KMS-11 (cell line): Measurements from ENCODE around the gene ABCD2.
"Not testable (repeated sequence)": the region's sequence is repeated elsewhere in the genome, so short reads cannot be mapped to it uniquely, and the experiment has no call there.

Experiments used
- H2AFZ ChIP-seq: fragments of 200-600 bp; sonication (generic); 2 replicates; pipeline ENCODE4 v1.6.1; 2016; ENCODE audit warnings: antibody characterized with exemption, mixed run types, low read depth
- H3K27ac ChIP-seq: fragments of 200-600 bp; sonication (generic); 2 replicates; pipeline ENCODE4 v1.6.1; 2016; ENCODE audit warnings: mild to moderate bottlenecking, mixed run types
- H3K27me3 ChIP-seq: fragments of 200-600 bp; sonication (generic); 2 replicates; pipeline ENCODE4 v1.6.1; 2017; ENCODE audit warnings: mild to moderate bottlenecking, low read depth, mixed run types, moderate library complexity; ENCODE audit not compliant: insufficient read depth
- H3K36me3 ChIP-seq: fragments of 200-600 bp; sonication (generic); 2 replicates; pipeline ENCODE4 v1.6.1; 2017; ENCODE audit warnings: mild to moderate bottlenecking, mixed run types; ENCODE audit not compliant: insufficient read depth
- H3K4me1 ChIP-seq: fragments of 200-600 bp; sonication (generic); 2 replicates; pipeline ENCODE4 v1.6.1; 2016; ENCODE audit warnings: mild to moderate bottlenecking, low read depth, mixed run types; ENCODE audit not compliant: poor library complexity, severe bottlenecking
- H3K4me2 ChIP-seq: fragments of 200-600 bp; sonication (generic); 2 replicates; pipeline ENCODE4 v1.7.0; 2016; ENCODE audit warnings: mild to moderate bottlenecking, mixed run types
- H3K4me3 ChIP-seq: fragments of 200-600 bp; sonication (generic); IDR thresholded peaks from 2 replicates; pipeline ENCODE4 v1.6.1; 2017; ENCODE audit warnings: low read depth, low read length, mixed read lengths; ENCODE audit not compliant: insufficient read depth
- H3K79me2 ChIP-seq: fragments of 200-600 bp; sonication (generic); 2 replicates; pipeline ENCODE4 v1.6.1; 2016; ENCODE audit warnings: low read depth, mixed run types; ENCODE audit not compliant: insufficient read depth
- H3K9ac ChIP-seq: fragments of 200-600 bp; sonication (generic); 2 replicates; pipeline ENCODE4 v1.6.1; 2016; ENCODE audit warnings: mild to moderate bottlenecking, mixed run types
- H4K20me1 ChIP-seq: fragments of 200-600 bp; sonication (generic); 2 replicates; pipeline ENCODE4 v1.6.1; 2016; ENCODE audit warnings: mild to moderate bottlenecking, mixed run types; ENCODE audit not compliant: insufficient read depth
- CTCF ChIP-seq: fragments of 200-600 bp; sonication (generic); conservative IDR thresholded peaks from 2 replicates; pipeline ENCODE4 v1.6.1; 2017; ENCODE audit warnings: low read depth, mild to moderate bottlenecking, antibody characterized with exemption, low read length, moderate library complexity, mixed read lengths

Gene ABCD2

GRCh38 chr12:39572551-39572950 lies 47.1 kb downstream of the ABCD2 start:
- Histone ChIP-seq H3K9ac (no peak overlapping the region), H3K36me3 (no peaks in the 10 kb centered on the region), H3K79me2 (no peaks in the 10 kb centered on the region), H3K4me3 (no peak overlapping the region), H3K4me1 (no peaks in the 10 kb centered on the region), H3K4me2 (no peak overlapping the region), H2AFZ (no peak overlapping the region), H3K27ac (no peak overlapping the region), H3K27me3 (no peaks in the 10 kb centered on the region), H4K20me1 (no peaks in the 10 kb centered on the region)
- no peak for TF ChIP-seq CTCF

GRCh38 chr12:39571351-39571750 lies 48.3 kb downstream of the ABCD2 start:
- no peak for TF ChIP-seq CTCF
- H3K4me2 ChIP-seq = no peak overlapping the region
- no peaks in the 10 kb centered on the region for H3K79me2 ChIP-seq
- no peaks in the 10 kb centered on the region for H4K20me1 ChIP-seq
- no peak overlapping the region for H2AFZ ChIP-seq
- no peak overlapping the region for H3K4me3 ChIP-seq
- H3K4me1 ChIP-seq = no peaks in the 10 kb centered on the region
- H3K27me3 ChIP-seq = no peaks in the 10 kb centered on the region
- no peak overlapping the region for H3K27ac ChIP-seq
- no peak overlapping the region for H3K9ac ChIP-seq
- no peaks in the 10 kb centered on the region for H3K36me3 ChIP-seq

- no peak for TF ChIP-seq CTCF
- H3K4me1 ChIP-seq = no peaks in the 10 kb centered on the region
- no peaks in the 10 kb centered on the region for H4K20me1 ChIP-seq
- H3K79me2 ChIP-seq = no peaks in the 10 kb centered on the region
- no peak overlapping the region for H3K4me2 ChIP-seq
- no peak overlapping the region for H3K27ac ChIP-seq
- H2AFZ ChIP-seq = no peak overlapping the region
- H3K36me3 ChIP-seq = peaks cover under 1% of the 10 kb centered on the region
- no peak overlapping the region for H3K9ac ChIP-seq
- H3K27me3 ChIP-seq = no peaks in the 10 kb centered on the region
- no peak overlapping the region for H3K4me3 ChIP-seq
Measured at GRCh38 chr12:39553476-39553875, 66.1 kb downstream of the ABCD2 start.

- not testable (repeated sequence) for H4K20me1 ChIP-seq, H3K4me1 ChIP-seq, H3K27ac ChIP-seq, H3K36me3 ChIP-seq, H3K27me3 ChIP-seq, H3K4me2 ChIP-seq, H2AFZ ChIP-seq, H3K9ac ChIP-seq, H3K4me3 ChIP-seq, H3K79me2 ChIP-seq
Measured at GRCh38 chr12:39544211-39544610, 75.4 kb downstream of the ABCD2 start.

GRCh38 chr12:39541471-39541870 lies 78.1 kb downstream of the ABCD2 start:
- no peak overlapping the region for H3K27ac ChIP-seq
- H3K79me2 ChIP-seq = no peaks in the 10 kb centered on the region
- no peak overlapping the region for H3K4me3 ChIP-seq
- no peak for TF ChIP-seq CTCF
- H3K27me3 ChIP-seq = no peaks in the 10 kb centered on the region
- no peak overlapping the region for H2AFZ ChIP-seq
- H3K36me3 ChIP-seq = no peaks in the 10 kb centered on the region
- no peak overlapping the region for H3K4me2 ChIP-seq
- H3K4me1 ChIP-seq = no peaks in the 10 kb centered on the region
- H3K9ac ChIP-seq = no peak overlapping the region
- H4K20me1 ChIP-seq = no peaks in the 10 kb centered on the region
